Measurements from ENCODE around the gene MAN1C1.

The MAN1C1 gene

GRCh38 chr1:25621876-25622275 is 5.3 kb downstream of the MAN1C1 start:
- Histone ChIP-seq H3K9me2 (replicated peaks; ENCODE audit: insufficient read depth, low read length) (no peaks in the 10 kb centered on the region), H2AFZ (ENCODE audit: low read depth, low read length, severe bottlenecking) (no peak overlapping the region), H3K9me3 (ENCODE audit: insufficient read depth, low read length) (no peaks in the 10 kb centered on the region), H3K79me2 (ENCODE audit: insufficient read depth, low read length) (no peaks in the 10 kb centered on the region), H3K9ac (ENCODE audit: low read length) (no peak overlapping the region), H4K20me1 (ENCODE audit: low read depth, low read length) (no peaks in the 10 kb centered on the region), H3K4me3 (ENCODE audit: insufficient read depth, low read length, poor library complexity, severe bottlenecking) (no peak overlapping the region), H3K36me3 (ENCODE audit: low read length) (no peaks in the 10 kb centered on the region), H3K27ac (ENCODE audit: low read depth, low read length) (no peak overlapping the region), H3K27me3 (ENCODE audit: low read length) (0 out of 2 replicates have a peak, but pooled peaks cover 3% of the 10 kb centered on the region), H3K4me2 (ENCODE audit: low read depth, low read length, poor library complexity, severe bottlenecking) (no peak overlapping the region), H3F3A (ENCODE audit: insufficient read depth) (no peaks in the 10 kb centered on the region)
- TF ChIP-seq EZH2phosphoT487 (conservative IDR thresholded peaks at IDR 0.05; ENCODE audit: low read length) (no peak), CTCF (IDR thresholded peaks at IDR 0.05; ENCODE audit: insufficient read depth, low read length, poor library complexity, severe bottlenecking) (no peak)

- no peaks in the 10 kb centered on the region for H3K9me3 ChIP-seq (ENCODE audit: insufficient read depth, low read length)
- no peaks in the 10 kb centered on the region for H3F3A ChIP-seq (ENCODE audit: insufficient read depth)
- no peak overlapping the region for H3K4me2 ChIP-seq (ENCODE audit: low read depth, low read length, poor library complexity, severe bottlenecking)
- no peak overlapping the region for H3K4me3 ChIP-seq (ENCODE audit: insufficient read depth, low read length, poor library complexity, severe bottlenecking)
- H3K9me2 ChIP-seq (replicated peaks; ENCODE audit: insufficient read depth, low read length): no peaks in the 10 kb centered on the region
- H3K9ac ChIP-seq (ENCODE audit: low read length): no peak overlapping the region
- no peaks in the 10 kb centered on the region for H4K20me1 ChIP-seq (ENCODE audit: low read depth, low read length)
- H2AFZ ChIP-seq (ENCODE audit: low read depth, low read length, severe bottlenecking): no peak overlapping the region
- no peak overlapping the region for H3K27ac ChIP-seq (ENCODE audit: low read depth, low read length)
- no peaks in the 10 kb centered on the region for H3K36me3 ChIP-seq (ENCODE audit: low read length)
- TF ChIP-seq EZH2phosphoT487 (conservative IDR thresholded peaks at IDR 0.05; ENCODE audit: low read length): no peak
- no peak for TF ChIP-seq CTCF (IDR thresholded peaks at IDR 0.05; ENCODE audit: insufficient read depth, low read length, poor library complexity, severe bottlenecking)
- no peaks in the 10 kb centered on the region for H3K79me2 ChIP-seq (ENCODE audit: insufficient read depth, low read length)
- 0 out of 2 replicates have a peak, but pooled peaks cover 3% of the 10 kb centered on the region for H3K27me3 ChIP-seq (ENCODE audit: low read length)
These were observed 5.9 kb downstream of the MAN1C1 start for GRCh38 chr1:25622531-25622930.

GRCh38 chr1:25623007-25623406 is 6.4 kb downstream of the MAN1C1 start:
- no peaks in the 10 kb centered on the region for H3K9me3 ChIP-seq (ENCODE audit: insufficient read depth, low read length)
- no peaks in the 10 kb centered on the region for H3K79me2 ChIP-seq (ENCODE audit: insufficient read depth, low read length)
- H4K20me1 ChIP-seq (ENCODE audit: low read depth, low read length): no peaks in the 10 kb centered on the region
- H2AFZ ChIP-seq (ENCODE audit: low read depth, low read length, severe bottlenecking): no peak overlapping the region
- H3K4me3 ChIP-seq (ENCODE audit: insufficient read depth, low read length, poor library complexity, severe bottlenecking): no peak overlapping the region
- 0 out of 2 replicates have a peak, but pooled peaks cover 3% of the 10 kb centered on the region for H3K27me3 ChIP-seq (ENCODE audit: low read length)
- TF ChIP-seq CTCF (IDR thresholded peaks at IDR 0.05; ENCODE audit: insufficient read depth, low read length, poor library complexity, severe bottlenecking) (no peak), EZH2phosphoT487 (conservative IDR thresholded peaks at IDR 0.05; ENCODE audit: low read length) (no peak)
- H3K27ac ChIP-seq (ENCODE audit: low read depth, low read length): no peak overlapping the region
- no peaks in the 10 kb centered on the region for H3K9me2 ChIP-seq (replicated peaks; ENCODE audit: insufficient read depth, low read length)
- no peaks in the 10 kb centered on the region for H3K36me3 ChIP-seq (ENCODE audit: low read length)
- no peaks in the 10 kb centered on the region for H3F3A ChIP-seq (ENCODE audit: insufficient read depth)
- no peak overlapping the region for H3K9ac ChIP-seq (ENCODE audit: low read length)
- H3K4me2 ChIP-seq (ENCODE audit: low read depth, low read length, poor library complexity, severe bottlenecking): no peak overlapping the region
